Pancreas (tissue), 10 donors: ENCODE results near the gene ZC3H4. TPM values are rescaled to one million over a fixed set of nuclear protein-coding genes. Genes with fewer than 3 reads are reported as not detected.

Experiments
- ATAC-seq, 4 donors: fragments of 200-7000 bp; cut with Tn5 transposase; one replicate each; pipeline versions ENCODE4 v1.8.0 to v1.9.1; 2020; ENCODE audit warnings: mild to moderate bottlenecking in 4 of 4, moderate library complexity in 4 of 4
- DNase-seq, 6 donors: peaks; one replicate each; pipeline ENCODE4 v3.0.0-alpha.2; 2020
- FAIRE-seq: peaks from 2 replicates; lab custom pipeline; 2012; peaks lifted over from hg19 to GRCh38; lab: Jason Lieb, UNC
- H3K27ac ChIP-seq, 4 donors: fragments of 200-600 bp; sonication (generic); 1 replicate in 3 of 4; 2 replicates in 1 of 4; pipeline versions ENCODE4 v1.5.0 to v1.8.0; 2020
- H3K27me3 ChIP-seq, 4 donors: fragments of 200-600 bp; one replicate each; pipeline ENCODE4 v1.8.0; 2021
- H3K36me3 ChIP-seq, 3 donors: fragments of 200-600 bp; sonication (generic) in 1 of 3; one replicate each; pipeline versions ENCODE4 v1.5.0 to v1.8.0; 2020 to 2021
- H3K4me1 ChIP-seq, 3 donors: fragments of 200-600 bp; one replicate each; pipeline ENCODE4 v1.8.0; 2021
- H3K4me3 ChIP-seq, 4 donors: fragments of 200-600 bp; sonication (generic) in 2 of 4; one replicate each; pipeline versions ENCODE4 v1.5.0 to v1.8.0; 2020 to 2021
- H3K9me3 ChIP-seq, 4 donors: fragments of 200-600 bp; one replicate each; pipeline ENCODE4 v1.8.0; 2021
- CTCF ChIP-seq, 4 donors: fragments of 200-600 bp; sonication (generic) in 3 of 4; IDR thresholded peaks; one replicate each; pipeline versions ENCODE4 v1.5.0 to v1.8.0; 2021; ENCODE audit warnings: antibody characterized with exemption in 4 of 4
- WGBS, 2 donors: extraction: QIAGEN DNeasy Blood & Tissue Kit; methylation state at CpG; one replicate each; pipeline ENCODE4 v1.1.7; 2013; 5-methylcytosine and 5-hydroxymethylcytosine counted together
- intact Hi-C, 3 donors: fragments of 100-400 bp; cut with DNase I; formaldehyde crosslinking; loops; one replicate each; pipeline versions ENCODE4 v1.11.1 to v1.14.2; 2022
- polyA plus RNA-seq, 2 donors: library from polyadenylated mRNA; stranded (reverse); fragments of 200-250 nt; gene quantifications; one replicate each; pipeline ENCODE4 v1.2.3, GENCODE V29; 2013
- total RNA-seq, 6 donors: library from RNA; stranded (reverse); fragmentation: NEBNext Ultra II Directional in 4 of 6; extraction: Animal tissue kit (Norgen Biotek cat#: 25700) in 4 of 6; gene quantifications; one replicate each; pipeline versions ENCODE4 v1.2.1 to v1.2.4, GENCODE V29; 2021 to 2023
- donor health status: healthy with polysubstance abuse.
- donor health status: DM: no; HTN: no; CAD: no; lungs with moderate emphysema.
- donor health status: DM: no; HTN: no; CAD: no.
- donor health status: control.
- donor health status: control.
- donor health status: Bipolar disorder and iron deficiency.
- donor health status: DM: yes; HTN: yes; CAD: no.
- donor health status: DM: no; HTN: no; CAD: no.
- donor health status: DM: no; HTN: no; CAD: no.
- donor health status: DM: yes; HTN: yes; CAD: no.

The ZC3H4 gene
- total and polyA plus RNA-seq, 8 donors, result 8.1 to 30.4 (median 19.1) TPM

- 87 to 89% methylated on average over 12 of the region's 12 CpGs for WGBS, 2 donors
- Histone ChIP-seq H3K36me3 (peaks cover 9 to 48% (median 13%) of the 10 kb centered on the region in 3 donors), H3K4me3 (no peak overlapping the region), H3K27ac (no peak overlapping the region), H3K27me3 (no peaks in the 10 kb centered on the region), H3K9me3 (no peaks in the 10 kb centered on the region), H3K4me1 (no peaks in the 10 kb centered on the region)
- no peak for ATAC-seq
- intact Hi-C loops, result no loop called here
- TF ChIP-seq CTCF (IDR thresholded peaks at IDR 0.05), result no peak
- DNase-seq, result no peak
- no peak for FAIRE-seq
Measured at GRCh38 chr19:47071731-47072130, 41.8 kb downstream of the ZC3H4 start.

GRCh38 chr19:47070756-47071155, 42.8 kb downstream of the ZC3H4 start:
- DNase-seq (no peak), ATAC-seq (no peak), FAIRE-seq (no peak)
- H3K27me3 ChIP-seq, result no peaks in the 10 kb centered on the region
- TF ChIP-seq CTCF (IDR thresholded peaks at IDR 0.05), result no peak
- H3K9me3 ChIP-seq, result no peaks in the 10 kb centered on the region
- no peaks in the 10 kb centered on the region for H3K4me1 ChIP-seq
- intact Hi-C loops, result no loop called here
- peaks cover 9 to 58% (median 13%) of the 10 kb centered on the region in 3 donors for H3K36me3 ChIP-seq
- H3K27ac ChIP-seq, result no peak overlapping the region
- 88 to 94% methylated on average over 18 of the region's 18 CpGs for WGBS, 2 donors
- no peak overlapping the region for H3K4me3 ChIP-seq

GRCh38 chr19:47069795-47070194, 43.8 kb downstream of the ZC3H4 start:
- no peak for TF ChIP-seq CTCF (IDR thresholded peaks at IDR 0.05)
- Histone ChIP-seq H3K27ac (no peak overlapping the region), H3K4me1 (no peaks in the 10 kb centered on the region), H3K36me3 (peaks cover 9 to 65% (median 13%) of the 10 kb centered on the region in 3 donors), H3K27me3 (no peaks in the 10 kb centered on the region), H3K4me3 (no peak overlapping the region), H3K9me3 (no peaks in the 10 kb centered on the region)
- DNase-seq (no peak), FAIRE-seq (no peak), ATAC-seq (no peak)
- 81 to 86% methylated on average over 15 of the region's 15 CpGs for WGBS, 2 donors
- intact Hi-C loops, result no loop called here

GRCh38 chr19:47068876-47069406, 44.6 kb downstream of the ZC3H4 start:
- Histone ChIP-seq H3K27ac (no peak overlapping the region), H3K4me1 (no peaks in the 10 kb centered on the region), H3K36me3 (peaks cover 9 to 59% (median 13%) of the 10 kb centered on the region in 3 donors), H3K4me3 (no peak overlapping the region), H3K9me3 (no peaks in the 10 kb centered on the region), H3K27me3 (no peaks in the 10 kb centered on the region)
- intact Hi-C loops, result no loop called here
- TF ChIP-seq CTCF (IDR thresholded peaks at IDR 0.05), result no peak
- DNase-seq, result peak in 1 of 6 donors; percentile 43
- no peak for ATAC-seq
- FAIRE-seq, result no peak
- 85 to 92% methylated on average over 18 of the region's 18 CpGs for WGBS, 2 donors

GRCh38 chr19:47068246-47068645, 45.3 kb downstream of the ZC3H4 start:
- H3K9me3 ChIP-seq, result no peaks in the 10 kb centered on the region
- peak in 1 of 6 donors; percentile 57 for DNase-seq
- H3K36me3 ChIP-seq, result peaks cover 9 to 55% (median 13%) of the 10 kb centered on the region in 3 donors
- H3K27me3 ChIP-seq, result no peaks in the 10 kb centered on the region
- H3K27ac ChIP-seq, result no peak overlapping the region
- TF ChIP-seq CTCF (IDR thresholded peaks at IDR 0.05), result no peak
- no peaks in the 10 kb centered on the region for H3K4me1 ChIP-seq
- H3K4me3 ChIP-seq, result no peak overlapping the region
- intact Hi-C loops, result no loop called here
- 79 to 84% methylated on average over 8 of the region's 8 CpGs for WGBS, 2 donors
- no peak for ATAC-seq
- no peak for FAIRE-seq
